ENCODE results near the gene NUP98.
A peak's percentile ranks its signal among the peaks of the same experiment; 100 is the strongest.

The NUP98 gene

GRCh38 chr11:3797329-3798090 is at the start of gene NUP98:
Gene NUP98 (minus strand): TSS chr11:3797554. CDS start chr11:3782117, 15,437 bp downstream.
- peak; percentile 97 to 99 (median 97) for DNase-seq

- no peak for DNase-seq
Measured at GRCh38 chr11:3845670-3846069, 48.3 kb upstream of the NUP98 start.

- no peak for DNase-seq
Measured at GRCh38 chr11:3845246-3845645, 47.9 kb upstream of the NUP98 start.

GRCh38 chr11:3843326-3843725 is 46.0 kb upstream of the NUP98 start:
- no peak for DNase-seq

GRCh38 chr11:3841426-3842350 is 44.3 kb upstream of the NUP98 start:
- DNase-seq: peak; percentile 84 to 91 (median 86)

- peak in 2 of 4 experiments; percentile 66 to 74 for DNase-seq
Measured at GRCh38 chr11:3840870-3841425, 43.6 kb upstream of the NUP98 start, which contains the start of gene RHOG. Gene RHOG (minus strand): TSS chr11:3840959. CDS start chr11:3828138, 12,821 bp downstream.

- peak in 1 of 4 experiments; percentile 21 for DNase-seq
Measured at GRCh38 chr11:3840004-3840869, 42.9 kb upstream of the NUP98 start.

- no peak for DNase-seq
Measured at GRCh38 chr11:3838504-3838903, 41.1 kb upstream of the NUP98 start.

- DNase-seq: no peak
Measured at GRCh38 chr11:3837793-3838192, 40.4 kb upstream of the NUP98 start.

- DNase-seq: peak in 2 of 4 experiments; percentile 28 to 41
Measured at GRCh38 chr11:3836903-3837302, 39.5 kb upstream of the NUP98 start.

GRCh38 chr11:3835751-3836150 is 38.4 kb upstream of the NUP98 start:
- no peak for DNase-seq

- no peak for DNase-seq
Measured at GRCh38 chr11:3834664-3835461, 37.5 kb upstream of the NUP98 start.

GRCh38 chr11:3834349-3834663 is 37.0 kb upstream of the NUP98 start:
- no peak for DNase-seq

- no peak for DNase-seq
Measured at GRCh38 chr11:3833449-3833848, 36.1 kb upstream of the NUP98 start.

- DNase-seq: no peak
Measured at GRCh38 chr11:3832816-3833215, 35.5 kb upstream of the NUP98 start.

- DNase-seq: no peak
Measured at GRCh38 chr11:3831378-3832239, 34.3 kb upstream of the NUP98 start.

- no peak for DNase-seq
Measured at GRCh38 chr11:3830730-3831129, 33.4 kb upstream of the NUP98 start.

- DNase-seq: no peak
Measured at GRCh38 chr11:3830088-3830487, 32.7 kb upstream of the NUP98 start.

- no peak for DNase-seq
Measured at GRCh38 chr11:3827434-3828186, 30.3 kb upstream of the NUP98 start.

GRCh38 chr11:3826721-3827120 is 29.4 kb upstream of the NUP98 start:
- no peak for DNase-seq
